ENCODE measurements around the gene SLC16A10.

SLC16A10 gene

DNA sequence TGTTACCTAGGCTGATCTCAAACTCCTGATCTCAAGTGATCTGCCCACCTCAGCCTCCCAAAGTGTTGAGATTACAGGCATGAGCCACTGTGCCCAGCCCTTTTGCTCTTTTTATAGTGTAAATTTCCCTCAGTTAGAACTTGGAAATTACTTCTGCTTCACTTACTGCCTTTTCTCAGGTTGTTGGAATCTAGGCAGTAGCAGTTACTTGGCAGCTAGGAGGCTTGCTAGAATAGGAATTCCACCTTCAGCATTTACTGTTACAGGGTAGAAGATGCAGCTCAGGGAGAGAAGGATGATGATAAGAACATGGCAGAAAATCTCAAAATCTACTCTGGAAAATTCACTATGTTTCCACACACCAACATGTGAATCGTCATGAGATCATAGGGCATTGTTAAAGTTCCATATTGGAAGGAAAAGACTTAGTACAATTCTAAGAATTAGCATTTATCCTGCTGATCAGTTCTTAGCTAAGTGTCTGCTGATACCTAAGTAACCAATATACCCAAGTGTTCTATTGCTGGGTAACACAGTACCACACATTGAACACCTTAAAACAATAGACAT, 182.2 kb downstream of the SLC16A10 start:
- no peak overlapping the region for H3K4me3 ChIP-seq (ENCODE audit: control insufficient read depth, low read depth, low read length)
- no peak for DNase-seq (ENCODE audit: low read depth)
- TF ChIP-seq, protein P1, sequence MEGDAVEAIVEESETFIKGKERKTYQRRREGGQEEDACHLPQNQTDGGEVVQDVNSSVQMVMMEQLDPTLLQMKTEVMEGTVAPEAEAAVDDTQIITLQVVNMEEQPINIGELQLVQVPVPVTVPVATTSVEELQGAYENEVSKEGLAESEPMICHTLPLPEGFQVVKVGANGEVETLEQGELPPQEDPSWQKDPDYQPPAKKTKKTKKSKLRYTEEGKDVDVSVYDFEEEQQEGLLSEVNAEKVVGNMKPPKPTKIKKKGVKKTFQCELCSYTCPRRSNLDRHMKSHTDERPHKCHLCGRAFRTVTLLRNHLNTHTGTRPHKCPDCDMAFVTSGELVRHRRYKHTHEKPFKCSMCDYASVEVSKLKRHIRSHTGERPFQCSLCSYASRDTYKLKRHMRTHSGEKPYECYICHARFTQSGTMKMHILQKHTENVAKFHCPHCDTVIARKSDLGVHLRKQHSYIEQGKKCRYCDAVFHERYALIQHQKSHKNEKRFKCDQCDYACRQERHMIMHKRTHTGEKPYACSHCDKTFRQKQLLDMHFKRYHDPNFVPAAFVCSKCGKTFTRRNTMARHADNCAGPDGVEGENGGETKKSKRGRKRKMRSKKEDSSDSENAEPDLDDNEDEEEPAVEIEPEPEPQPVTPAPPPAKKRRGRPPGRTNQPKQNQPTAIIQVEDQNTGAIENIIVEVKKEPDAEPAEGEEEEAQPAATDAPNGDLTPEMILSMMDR (IDR thresholded peaks at IDR 0.05; ENCODE audit: control insufficient read depth, insufficient read depth, low read depth, low read length, missing control alignments) = no peak

DNA sequence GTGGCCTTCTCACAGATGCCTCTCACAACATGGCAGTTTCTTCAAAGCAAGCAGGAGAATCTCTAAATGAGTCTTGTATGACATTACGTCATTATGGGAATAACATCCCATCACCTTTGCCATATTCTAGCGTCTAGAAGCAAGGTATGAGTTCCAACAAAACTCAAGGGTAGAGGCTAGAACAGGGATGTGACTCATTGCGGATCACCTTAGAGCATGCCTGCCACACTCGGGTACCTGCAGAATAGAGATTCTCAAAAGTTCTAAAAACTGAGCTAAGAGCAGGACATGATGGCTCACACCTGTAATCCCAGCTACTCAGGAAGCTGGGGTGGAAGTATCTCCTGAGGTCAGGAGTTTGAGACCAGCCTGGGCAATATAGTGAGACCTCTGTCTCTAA, 182.8 kb downstream of the SLC16A10 start:
- DNase-seq (ENCODE audit: low read depth) = no peak
- TF ChIP-seq, protein P1 (IDR thresholded peaks at IDR 0.05; ENCODE audit: control insufficient read depth, insufficient read depth, low read depth, low read length, missing control alignments) = no peak
- no peak overlapping the region for H3K4me3 ChIP-seq (ENCODE audit: control insufficient read depth, low read depth, low read length)

DNA sequence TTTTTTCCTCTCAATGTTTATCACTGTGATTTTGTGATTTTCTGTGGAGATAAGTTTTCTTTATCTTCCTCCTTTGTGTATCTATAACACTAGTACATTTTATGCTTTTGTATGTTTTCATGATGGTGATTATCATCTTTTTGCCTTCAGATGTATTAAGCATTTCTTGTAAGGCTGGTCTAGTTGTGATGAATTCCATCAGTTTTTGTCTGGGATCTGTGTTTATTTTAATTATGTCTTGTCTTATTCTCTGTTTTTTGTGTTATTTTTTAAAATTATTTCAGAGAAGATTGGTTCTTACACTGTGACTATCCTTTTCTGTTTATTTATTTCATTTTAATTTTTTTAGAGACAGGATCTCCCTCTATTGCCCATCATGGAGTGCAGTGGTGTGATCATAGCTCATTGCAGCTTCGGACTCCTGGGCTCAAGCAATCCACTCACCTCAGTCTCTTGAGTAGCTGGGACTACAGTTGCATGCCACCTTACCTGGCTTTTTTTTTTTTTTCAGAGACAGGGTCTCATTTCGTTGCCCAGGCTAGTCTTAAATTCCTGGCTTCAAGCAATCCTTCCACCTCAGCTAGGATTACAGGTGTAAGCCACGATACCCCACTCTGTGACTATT, 187.4 kb downstream of the SLC16A10 start:
- TF ChIP-seq, protein P1 (IDR thresholded peaks at IDR 0.05; ENCODE audit: control insufficient read depth, insufficient read depth, low read depth, low read length, missing control alignments) = no peak
- no peak overlapping the region for H3K4me3 ChIP-seq (ENCODE audit: control insufficient read depth, low read depth, low read length)
- DNase-seq (ENCODE audit: low read depth) = no peak

DNA sequence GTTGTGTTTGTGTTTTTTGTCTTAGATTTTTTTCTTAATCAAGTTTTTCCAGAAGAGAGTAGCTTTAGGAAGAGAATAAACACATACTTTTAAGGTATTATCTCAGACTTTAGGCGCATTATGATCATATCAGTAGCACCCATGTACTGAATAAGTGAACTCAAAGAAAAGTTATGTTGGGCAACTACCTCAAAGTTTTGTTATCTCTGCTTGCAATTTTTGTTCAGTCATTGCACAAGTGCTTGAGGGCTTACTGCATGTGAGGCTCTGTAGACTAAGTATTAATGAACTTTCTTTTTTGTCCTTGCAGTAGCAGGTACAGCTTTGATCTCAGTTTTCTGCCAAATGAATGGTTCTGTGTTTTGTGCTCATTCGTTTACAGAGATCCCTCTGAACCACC, 189.0 kb downstream of the SLC16A10 start:
- TF ChIP-seq, protein P1 (IDR thresholded peaks at IDR 0.05; ENCODE audit: control insufficient read depth, insufficient read depth, low read depth, low read length, missing control alignments) = no peak
- no peak for DNase-seq (ENCODE audit: low read depth)
- no peak overlapping the region for H3K4me3 ChIP-seq (ENCODE audit: control insufficient read depth, low read depth, low read length)

DNA sequence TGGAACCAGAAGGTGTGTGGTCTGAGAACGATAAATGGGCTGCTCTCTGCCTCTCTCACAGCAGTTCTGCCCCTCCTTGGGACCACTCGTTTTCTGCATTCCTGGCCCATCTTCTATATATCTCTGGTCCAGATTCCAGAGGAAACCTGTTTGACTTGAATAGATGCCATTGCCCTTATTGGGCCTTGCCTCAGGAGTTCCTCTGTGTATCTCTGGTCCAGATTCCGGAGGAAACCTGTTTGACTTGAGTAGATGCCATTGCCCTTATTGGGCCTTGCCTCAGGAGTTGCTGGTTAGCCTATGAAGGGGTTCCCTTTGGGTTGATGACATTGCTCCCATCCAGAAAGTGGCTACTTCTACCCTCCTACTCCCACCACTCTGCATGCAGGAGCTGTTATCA, 189.4 kb downstream of the SLC16A10 start:
- no peak overlapping the region for H3K4me3 ChIP-seq (ENCODE audit: control insufficient read depth, low read depth, low read length)
- DNase-seq (ENCODE audit: low read depth) = no peak
- TF ChIP-seq, protein P1 (IDR thresholded peaks at IDR 0.05; ENCODE audit: control insufficient read depth, insufficient read depth, low read depth, low read length, missing control alignments) = no peak

DNA sequence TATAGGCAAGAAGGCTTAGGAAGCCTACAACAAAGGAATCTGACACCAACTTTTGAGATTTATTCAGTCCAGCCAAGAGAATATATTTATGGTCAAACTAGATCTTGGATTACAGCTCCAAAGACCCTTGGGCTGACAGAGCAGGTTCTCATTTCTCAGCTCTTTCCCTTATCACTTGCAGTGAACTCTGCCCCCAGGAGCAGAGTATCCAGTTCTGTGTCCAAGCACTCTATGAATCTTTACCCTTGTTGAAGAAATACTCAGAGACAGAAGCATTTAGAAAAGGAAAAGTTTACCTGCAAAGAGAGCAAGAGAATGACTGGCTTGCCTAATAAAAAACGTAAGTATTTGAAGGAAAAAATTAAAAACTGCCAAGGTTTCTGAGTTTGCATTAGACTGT, 190.5 kb downstream of the SLC16A10 start:
- no peak for DNase-seq (ENCODE audit: low read depth)
- TF ChIP-seq, protein P1 (IDR thresholded peaks at IDR 0.05; ENCODE audit: control insufficient read depth, insufficient read depth, low read depth, low read length, missing control alignments) = no peak

More for the DNA sequence above, 190.5 kb downstream of the SLC16A10 start:
- H3K4me3 ChIP-seq (ENCODE audit: control insufficient read depth, low read depth, low read length) = no peak overlapping the region

All from AG09309 (cell line).